GM12865 (cell line): ENCODE measurements around the gene FGF4.

Experiments used
- DNase-seq: peaks from one replicate; pipeline ENCODE4 v3.0.0; 2010; ENCODE audit warnings: low read depth
- H3K4me3 ChIP-seq: 2 replicates; pipeline ENCODE4 v1.5.1; 2011; ENCODE audit warnings: mild to moderate bottlenecking, low read depth, low read length, control low read depth
- TF ChIP-seq, protein P1 (sequence below): IDR thresholded peaks from 2 replicates; pipeline ENCODE4 v1.5.1; 2011; ENCODE audit warnings: low read length, control low read depth, low read depth, inconsistent platforms; ENCODE audit not compliant: insufficient read depth; ENCODE audit errors: missing control alignments

The FGF4 gene

GRCh38 chr11:69744435-69744834 lies 30.7 kb downstream of the FGF4 start:
- TF ChIP-seq, protein P1, sequence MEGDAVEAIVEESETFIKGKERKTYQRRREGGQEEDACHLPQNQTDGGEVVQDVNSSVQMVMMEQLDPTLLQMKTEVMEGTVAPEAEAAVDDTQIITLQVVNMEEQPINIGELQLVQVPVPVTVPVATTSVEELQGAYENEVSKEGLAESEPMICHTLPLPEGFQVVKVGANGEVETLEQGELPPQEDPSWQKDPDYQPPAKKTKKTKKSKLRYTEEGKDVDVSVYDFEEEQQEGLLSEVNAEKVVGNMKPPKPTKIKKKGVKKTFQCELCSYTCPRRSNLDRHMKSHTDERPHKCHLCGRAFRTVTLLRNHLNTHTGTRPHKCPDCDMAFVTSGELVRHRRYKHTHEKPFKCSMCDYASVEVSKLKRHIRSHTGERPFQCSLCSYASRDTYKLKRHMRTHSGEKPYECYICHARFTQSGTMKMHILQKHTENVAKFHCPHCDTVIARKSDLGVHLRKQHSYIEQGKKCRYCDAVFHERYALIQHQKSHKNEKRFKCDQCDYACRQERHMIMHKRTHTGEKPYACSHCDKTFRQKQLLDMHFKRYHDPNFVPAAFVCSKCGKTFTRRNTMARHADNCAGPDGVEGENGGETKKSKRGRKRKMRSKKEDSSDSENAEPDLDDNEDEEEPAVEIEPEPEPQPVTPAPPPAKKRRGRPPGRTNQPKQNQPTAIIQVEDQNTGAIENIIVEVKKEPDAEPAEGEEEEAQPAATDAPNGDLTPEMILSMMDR, result no peak
- no peak for DNase-seq
- H3K4me3 ChIP-seq, result no peak overlapping the region

GRCh38 chr11:69734841-69735240 lies 40.3 kb downstream of the FGF4 start:
- no peak overlapping the region for H3K4me3 ChIP-seq
- DNase-seq, result no peak
- TF ChIP-seq, protein P1, result no peak

- TF ChIP-seq, protein P1, result no peak
- DNase-seq, result no peak
- H3K4me3 ChIP-seq, result no peak overlapping the region
These were observed 40.8 kb downstream of the FGF4 start for GRCh38 chr11:69734367-69734766.

DNA sequence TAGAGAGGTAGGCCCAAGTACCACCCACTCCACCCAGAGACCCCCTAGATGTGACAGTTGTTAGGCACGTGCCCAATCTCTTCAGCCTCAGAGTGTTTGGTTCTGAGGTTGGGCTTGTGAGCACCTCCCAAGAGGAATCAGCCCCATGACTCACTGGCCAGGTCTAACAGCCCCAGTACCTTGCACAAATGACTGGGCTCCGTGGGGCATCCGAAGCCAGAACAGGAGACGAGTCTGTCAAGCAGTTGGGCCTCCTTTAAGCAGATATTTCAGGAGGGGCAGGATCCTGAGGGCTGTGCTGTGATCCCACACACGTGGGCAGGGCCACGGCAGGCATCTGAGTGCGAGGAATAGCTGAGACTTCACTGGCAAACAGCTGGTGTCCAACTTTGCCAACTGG lies 42.2 kb downstream of the FGF4 start:
- H3K4me3 ChIP-seq, result no peak overlapping the region
- no peak for DNase-seq
- TF ChIP-seq, protein P1, result no peak

DNA sequence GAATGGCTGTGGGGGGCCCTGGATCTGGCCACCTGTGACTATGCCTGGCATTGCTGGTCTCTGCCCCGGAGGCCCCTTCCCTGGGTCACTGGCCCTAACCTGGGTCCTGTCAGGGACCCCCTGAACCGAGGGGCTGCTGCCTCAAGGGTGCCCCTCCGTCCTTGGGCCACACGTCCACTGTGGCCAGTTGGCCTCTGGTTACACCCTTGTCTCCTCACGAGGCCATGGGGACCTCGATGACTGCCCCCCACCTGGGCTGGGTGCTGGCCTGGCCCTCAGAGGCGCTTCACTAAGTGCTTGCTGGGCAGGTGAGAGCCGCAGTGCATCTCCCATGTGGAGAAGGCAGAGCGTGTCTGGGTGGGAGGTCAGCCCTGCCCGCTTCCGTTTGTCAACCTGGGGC lies 44.0 kb downstream of the FGF4 start:
- no peak overlapping the region for H3K4me3 ChIP-seq
- TF ChIP-seq, protein P1, result no peak
- DNase-seq, result no peak

DNA sequence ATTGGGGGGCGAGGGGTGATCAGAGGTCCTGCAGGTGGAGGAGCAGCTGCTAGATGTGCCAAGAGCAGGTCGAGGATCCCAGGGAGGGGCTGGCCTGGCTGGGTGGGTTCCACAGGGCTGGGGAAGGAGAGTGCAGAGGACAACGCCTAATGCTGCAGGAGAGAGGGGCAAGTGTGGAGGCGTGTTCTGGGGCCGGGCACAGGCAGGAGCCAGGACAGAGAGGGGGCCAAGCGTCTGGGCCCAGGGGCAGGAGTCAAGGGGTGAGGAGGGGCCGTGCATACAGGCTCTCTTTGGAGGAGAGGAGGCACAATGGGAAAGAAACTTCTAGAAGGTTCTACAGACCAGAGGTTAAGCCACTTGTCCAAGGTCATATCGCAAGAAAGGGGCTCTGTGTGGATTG lies 44.6 kb downstream of the FGF4 start:
- DNase-seq, result no peak
- no peak overlapping the region for H3K4me3 ChIP-seq
- TF ChIP-seq, protein P1, result no peak

- TF ChIP-seq, protein P1, result no peak
- no peak for DNase-seq
These were observed 45.9 kb downstream of the FGF4 start for GRCh38 chr11:69729252-69729651.

More at GRCh38 chr11:69729252-69729651, 45.9 kb downstream of the FGF4 start:
- no peak overlapping the region for H3K4me3 ChIP-seq
